ENCODE data around the gene FXN. TPM values are rescaled to one million over a fixed set of nuclear protein-coding genes. Genes with fewer than 3 reads are reported as not detected.
"Not testable (repeated sequence)": the region's sequence is repeated elsewhere in the genome, so short reads cannot be mapped to it uniquely, and the experiment has no call there.

FXN gene
- total RNA-seq, result 43.4 TPM
- long read RNA-seq, full-length matches to known transcripts, result 29 of 35 reads
- long read RNA-seq, partial matches to known transcripts, result 1 of 35 reads
- long read RNA-seq, other reads (novel, unspliced or antisense), result 5 of 35 reads

DNA sequence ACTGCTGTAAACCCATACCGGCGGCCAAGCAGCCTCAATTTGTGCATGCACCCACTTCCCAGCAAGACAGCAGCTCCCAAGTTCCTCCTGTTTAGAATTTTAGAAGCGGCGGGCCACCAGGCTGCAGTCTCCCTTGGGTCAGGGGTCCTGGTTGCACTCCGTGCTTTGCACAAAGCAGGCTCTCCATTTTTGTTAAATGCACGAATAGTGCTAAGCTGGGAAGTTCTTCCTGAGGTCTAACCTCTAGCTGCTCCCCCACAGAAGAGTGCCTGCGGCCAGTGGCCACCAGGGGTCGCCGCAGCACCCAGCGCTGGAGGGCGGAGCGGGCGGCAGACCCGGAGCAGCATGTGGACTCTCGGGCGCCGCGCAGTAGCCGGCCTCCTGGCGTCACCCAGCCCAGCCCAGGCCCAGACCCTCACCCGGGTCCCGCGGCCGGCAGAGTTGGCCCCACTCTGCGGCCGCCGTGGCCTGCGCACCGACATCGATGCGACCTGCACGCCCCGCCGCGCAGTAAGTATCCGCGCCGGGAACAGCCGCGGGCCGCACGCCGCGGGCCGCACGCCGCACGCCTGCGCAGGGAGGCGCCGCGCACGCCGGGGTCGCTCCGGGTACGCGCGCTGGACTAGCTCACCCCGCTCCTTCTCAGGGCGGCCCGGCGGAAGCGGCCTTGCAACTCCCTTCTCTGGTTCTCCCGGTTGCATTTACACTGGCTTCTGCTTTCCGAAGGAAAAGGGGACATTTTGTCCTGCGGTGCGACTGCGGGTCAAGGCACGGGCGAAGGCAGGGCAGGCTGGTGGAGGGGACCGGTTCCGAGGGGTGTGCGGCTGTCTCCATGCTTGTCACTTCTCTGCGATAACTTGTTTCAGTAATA, at the start of gene FXN:
Gene FXN, plus strand, starts transcription at position 315 of the 871 bp plus-strand sequence. Its CDS starts 31 bp downstream, at position 346.
- DNase-seq, result peak; percentile 86
- Histone ChIP-seq H3K27ac (replicated peaks) (peak within 1 kb of the TSS; percentile 94), H3K36me3 (no peaks in the 10 kb centered on the region), H3K27me3 (ENCODE audit: low read depth) (no peaks in the 10 kb centered on the region), H3K4me1 (peaks cover 27% of the 10 kb centered on the region), H3K4me3 (peak within 1 kb of the TSS; percentile 85), H3K9me3 (replicated peaks) (no peaks in the 10 kb centered on the region)
- TF ChIP-seq, protein P1, sequence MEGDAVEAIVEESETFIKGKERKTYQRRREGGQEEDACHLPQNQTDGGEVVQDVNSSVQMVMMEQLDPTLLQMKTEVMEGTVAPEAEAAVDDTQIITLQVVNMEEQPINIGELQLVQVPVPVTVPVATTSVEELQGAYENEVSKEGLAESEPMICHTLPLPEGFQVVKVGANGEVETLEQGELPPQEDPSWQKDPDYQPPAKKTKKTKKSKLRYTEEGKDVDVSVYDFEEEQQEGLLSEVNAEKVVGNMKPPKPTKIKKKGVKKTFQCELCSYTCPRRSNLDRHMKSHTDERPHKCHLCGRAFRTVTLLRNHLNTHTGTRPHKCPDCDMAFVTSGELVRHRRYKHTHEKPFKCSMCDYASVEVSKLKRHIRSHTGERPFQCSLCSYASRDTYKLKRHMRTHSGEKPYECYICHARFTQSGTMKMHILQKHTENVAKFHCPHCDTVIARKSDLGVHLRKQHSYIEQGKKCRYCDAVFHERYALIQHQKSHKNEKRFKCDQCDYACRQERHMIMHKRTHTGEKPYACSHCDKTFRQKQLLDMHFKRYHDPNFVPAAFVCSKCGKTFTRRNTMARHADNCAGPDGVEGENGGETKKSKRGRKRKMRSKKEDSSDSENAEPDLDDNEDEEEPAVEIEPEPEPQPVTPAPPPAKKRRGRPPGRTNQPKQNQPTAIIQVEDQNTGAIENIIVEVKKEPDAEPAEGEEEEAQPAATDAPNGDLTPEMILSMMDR (IDR thresholded peaks at IDR 0.05; ENCODE audit: borderline replicate concordance), result peak; percentile 100
- intact Hi-C loops (cut with micrococcal nuclease), result no loop called here

DNA sequence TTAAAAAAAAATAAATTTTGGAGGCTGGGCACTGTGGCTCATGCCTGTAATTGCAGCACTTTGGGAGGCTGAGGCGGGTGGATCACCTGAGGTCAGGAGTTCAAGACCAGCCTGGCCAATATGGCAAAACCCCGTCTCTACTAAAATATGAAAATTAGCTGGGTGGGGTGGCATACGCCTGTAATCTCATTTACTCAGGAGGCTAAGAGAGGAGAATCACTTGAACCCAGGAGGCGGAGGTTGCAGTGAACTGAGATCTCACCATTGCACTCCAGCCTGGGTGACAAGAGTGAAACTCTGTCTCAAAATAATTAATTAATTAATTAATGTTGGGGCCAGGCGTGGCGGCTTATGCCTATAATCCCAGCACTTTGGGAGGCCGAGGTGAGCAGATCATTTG, 48.6 kb upstream of the FXN start:
- H3K36me3 ChIP-seq; H3K27me3 ChIP-seq (ENCODE audit: low read depth); H3K27ac ChIP-seq (replicated peaks); H3K4me3 ChIP-seq; H3K9me3 ChIP-seq (replicated peaks); DNase-seq; intact Hi-C loops (cut with micrococcal nuclease): not testable (repeated sequence)
- H3K4me1 ChIP-seq, result peaks cover 21% of the 10 kb centered on the region

DNA sequence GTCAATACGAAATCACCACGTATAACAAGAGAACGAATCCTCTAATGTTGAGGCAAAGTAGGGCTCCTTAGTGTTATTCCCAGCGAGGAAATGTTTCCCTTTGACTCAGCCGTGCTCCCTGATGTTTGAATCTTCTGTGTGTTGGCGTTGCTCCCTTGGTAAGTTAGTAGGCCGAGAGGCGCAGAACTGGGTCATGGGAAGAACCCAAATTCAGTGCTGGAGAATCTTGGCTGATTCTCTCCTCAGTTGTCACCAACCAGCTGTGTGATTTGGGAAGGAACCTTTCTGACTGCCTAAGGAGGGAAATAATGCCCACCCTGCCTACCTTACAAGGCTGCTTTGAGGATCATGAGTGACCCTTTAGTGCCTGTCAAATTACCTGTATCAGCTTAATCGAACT, 44.1 kb upstream of the FXN start:
- Histone ChIP-seq H3K4me3 (no peak overlapping the region), H3K27ac (replicated peaks) (no peak overlapping the region), H3K27me3 (ENCODE audit: low read depth) (no peaks in the 10 kb centered on the region), H3K4me1 (peaks cover 6% of the 10 kb centered on the region), H3K9me3 (replicated peaks) (no peaks in the 10 kb centered on the region), H3K36me3 (no peaks in the 10 kb centered on the region)
- DNase-seq, result no peak
- intact Hi-C loops (cut with micrococcal nuclease), result no loop called here
- TF ChIP-seq, protein P1 (IDR thresholded peaks at IDR 0.05; ENCODE audit: borderline replicate concordance), result no peak

DNA sequence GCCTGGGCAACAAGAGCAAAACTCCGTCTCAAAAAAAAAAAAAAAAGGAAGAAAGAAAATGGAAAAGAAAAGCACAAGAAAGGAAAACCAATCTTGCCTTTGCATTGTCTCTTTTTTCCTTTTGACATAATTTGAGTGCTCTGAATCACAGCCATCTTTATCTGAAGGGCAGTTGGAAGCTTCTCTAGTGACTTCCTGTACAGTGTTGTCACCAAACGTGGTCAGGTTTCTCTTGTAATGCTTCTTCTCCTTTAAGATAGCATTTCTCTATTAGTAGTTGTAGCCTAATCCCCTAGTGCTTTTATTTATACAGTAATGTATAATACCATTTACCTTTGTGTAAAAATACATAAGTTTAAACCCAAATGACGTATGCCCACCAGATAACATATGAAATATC, 39.8 kb upstream of the FXN start:
- H3K36me3 ChIP-seq, result no peaks in the 10 kb centered on the region
- no peaks in the 10 kb centered on the region for H3K9me3 ChIP-seq (replicated peaks)
- no peak overlapping the region for H3K4me3 ChIP-seq
- DNase-seq, result no peak
- intact Hi-C loops (cut with micrococcal nuclease), result no loop called here
- H3K4me1 ChIP-seq, result peaks cover 36% of the 10 kb centered on the region
- peak overlapping the region; percentile 73 for H3K27ac ChIP-seq (replicated peaks)
- TF ChIP-seq, protein P1 (IDR thresholded peaks at IDR 0.05; ENCODE audit: borderline replicate concordance), result no peak
- H3K27me3 ChIP-seq (ENCODE audit: low read depth), result no peaks in the 10 kb centered on the region

DNA sequence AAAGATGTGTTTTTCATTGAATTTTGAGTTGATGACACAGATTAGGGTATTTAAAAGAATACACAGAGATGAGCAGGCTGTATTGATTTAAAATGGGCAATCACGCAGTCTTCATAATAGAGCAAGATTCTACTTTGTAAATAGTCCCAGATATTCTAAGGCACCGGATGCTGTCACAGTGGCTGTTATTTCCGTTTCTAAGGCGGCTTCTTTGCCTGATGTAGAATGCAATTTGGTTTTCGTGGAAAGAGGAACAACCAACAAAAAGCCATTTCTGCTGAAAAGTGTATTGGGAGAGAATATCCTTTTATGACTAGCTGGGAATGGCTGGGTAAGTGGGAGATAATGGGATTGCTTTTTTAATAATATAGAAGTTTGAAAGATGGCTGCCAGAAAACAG, 39.1 kb upstream of the FXN start:
- Histone ChIP-seq H3K4me3 (no peak overlapping the region), H3K36me3 (no peaks in the 10 kb centered on the region), H3K27ac (replicated peaks) (peak overlapping the region; percentile 73), H3K27me3 (ENCODE audit: low read depth) (no peaks in the 10 kb centered on the region), H3K4me1 (peaks cover 43% of the 10 kb centered on the region), H3K9me3 (replicated peaks) (no peaks in the 10 kb centered on the region)
- TF ChIP-seq, protein P1 (IDR thresholded peaks at IDR 0.05; ENCODE audit: borderline replicate concordance), result no peak
- intact Hi-C loops (cut with micrococcal nuclease), result no loop called here
- no peak for DNase-seq

DNA sequence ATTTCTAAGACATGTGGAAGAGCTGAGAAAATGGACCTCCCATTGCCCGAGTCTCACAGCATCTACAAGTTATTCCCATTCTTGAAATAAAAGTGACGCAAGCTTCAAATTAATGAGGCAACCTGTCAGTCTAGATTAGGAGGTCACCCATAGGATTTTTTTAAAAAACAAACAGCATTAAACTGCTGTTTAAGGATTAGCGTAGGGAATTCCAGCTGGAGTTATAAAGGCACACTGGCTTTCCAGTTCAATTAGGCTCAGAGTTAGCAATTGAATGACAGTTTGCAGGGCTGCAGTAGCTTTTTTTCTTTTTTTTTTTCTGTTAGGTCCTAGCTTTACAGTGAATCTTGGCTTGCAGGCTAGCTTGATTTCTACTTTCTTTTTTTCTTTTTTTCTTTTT, 37.9 kb upstream of the FXN start:
- Histone ChIP-seq H3K27ac (replicated peaks) (peak overlapping the region; percentile 73), H3K36me3 (no peaks in the 10 kb centered on the region), H3K27me3 (ENCODE audit: low read depth) (no peaks in the 10 kb centered on the region), H3K4me1 (peaks cover 43% of the 10 kb centered on the region), H3K9me3 (replicated peaks) (no peaks in the 10 kb centered on the region), H3K4me3 (no peak overlapping the region)
- no peak for DNase-seq
- TF ChIP-seq, protein P1 (IDR thresholded peaks at IDR 0.05; ENCODE audit: borderline replicate concordance), result no peak
- intact Hi-C loops (cut with micrococcal nuclease), result no loop called here
